ENCODE data around the gene EGLN3.

Gene EGLN3

DNA sequence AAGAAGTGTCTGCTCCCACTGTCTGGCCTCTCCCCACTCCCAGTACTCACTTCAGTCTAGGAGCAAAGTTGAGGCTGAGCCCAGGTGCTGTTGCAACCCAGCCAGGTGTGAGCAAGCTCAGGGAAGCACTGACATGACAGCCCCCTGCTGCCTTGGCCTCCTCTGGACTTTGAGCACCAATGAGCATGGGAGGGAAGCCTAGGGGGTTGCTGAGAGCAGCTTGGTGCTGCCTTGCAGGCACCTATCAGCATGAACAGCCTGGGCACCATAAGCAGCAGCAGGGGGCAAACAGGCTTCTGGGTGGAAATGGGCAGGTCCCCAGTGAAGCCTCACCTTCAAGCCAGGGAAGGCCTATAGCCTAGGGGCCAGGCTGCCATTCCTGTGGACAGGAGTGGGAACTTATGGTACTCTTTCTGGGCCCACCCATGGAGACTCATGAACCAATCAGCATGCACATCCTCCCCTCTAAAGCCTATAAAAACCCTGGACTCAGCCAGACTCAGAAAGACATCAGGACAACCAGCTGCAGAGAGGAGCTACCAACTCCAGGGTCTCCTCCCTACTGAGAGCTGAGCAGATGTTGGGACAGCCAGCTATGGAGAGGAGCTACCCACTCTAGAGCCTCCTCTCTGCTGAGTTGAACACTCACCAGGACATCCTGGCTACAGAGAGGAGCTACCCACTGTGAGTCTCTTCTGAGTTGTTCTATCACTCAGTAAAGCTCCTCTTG is 49.3 kb downstream of the EGLN3 start:
- Histone ChIP-seq H3K36me3 (ENCODE audit: control insufficient read depth, insufficient read depth, low read length) (no peaks in the 10 kb centered on the region), H3K79me2 (no peaks in the 10 kb centered on the region), H3K4me3 (ENCODE audit: low read depth, low read length) (no peak overlapping the region), H3K4me1 (no peaks in the 10 kb centered on the region), H3K4me2 (ENCODE audit: low read length) (no peak overlapping the region), H3K27me3 (ENCODE audit: control insufficient read depth, insufficient read depth, low read length) (no peaks in the 10 kb centered on the region), H2AFZ (no peak overlapping the region), H3K27ac (no peak overlapping the region), H3K9me3 (ENCODE audit: control insufficient read depth, low read length) (no peaks in the 10 kb centered on the region), H3K9ac (no peak overlapping the region)
- no peak for TF ChIP-seq CTCF (IDR thresholded peaks at IDR 0.05)

DNA sequence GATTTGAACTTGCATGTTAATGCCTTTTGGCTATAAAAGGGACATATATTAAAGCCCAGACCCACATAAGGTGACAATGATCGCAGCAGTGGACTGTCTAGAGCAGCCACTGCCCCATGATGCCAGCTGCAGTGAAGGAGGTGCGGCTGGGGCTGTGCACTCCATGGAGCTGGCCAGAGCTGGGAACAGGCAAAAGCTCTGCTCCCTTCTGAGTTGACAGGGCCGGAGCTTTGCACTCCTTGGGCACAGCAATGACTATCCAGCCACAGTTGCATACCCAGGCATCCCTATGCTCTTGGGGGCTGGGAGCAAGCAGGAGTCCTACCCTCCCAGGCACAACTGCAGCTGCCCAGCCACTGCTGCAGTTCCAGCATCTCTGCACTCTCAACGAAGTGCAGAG is 50.2 kb downstream of the EGLN3 start:
- Histone ChIP-seq H3K4me2 (ENCODE audit: low read length) (no peak overlapping the region), H3K4me1 (no peaks in the 10 kb centered on the region), H3K4me3 (ENCODE audit: low read depth, low read length) (no peak overlapping the region), H3K36me3 (ENCODE audit: control insufficient read depth, insufficient read depth, low read length) (no peaks in the 10 kb centered on the region), H3K27ac (no peak overlapping the region), H3K9ac (no peak overlapping the region), H3K9me3 (ENCODE audit: control insufficient read depth, low read length) (no peaks in the 10 kb centered on the region), H3K79me2 (no peaks in the 10 kb centered on the region), H2AFZ (no peak overlapping the region), H3K27me3 (ENCODE audit: control insufficient read depth, insufficient read depth, low read length) (no peaks in the 10 kb centered on the region)
- TF ChIP-seq CTCF (IDR thresholded peaks at IDR 0.05), result no peak

DNA sequence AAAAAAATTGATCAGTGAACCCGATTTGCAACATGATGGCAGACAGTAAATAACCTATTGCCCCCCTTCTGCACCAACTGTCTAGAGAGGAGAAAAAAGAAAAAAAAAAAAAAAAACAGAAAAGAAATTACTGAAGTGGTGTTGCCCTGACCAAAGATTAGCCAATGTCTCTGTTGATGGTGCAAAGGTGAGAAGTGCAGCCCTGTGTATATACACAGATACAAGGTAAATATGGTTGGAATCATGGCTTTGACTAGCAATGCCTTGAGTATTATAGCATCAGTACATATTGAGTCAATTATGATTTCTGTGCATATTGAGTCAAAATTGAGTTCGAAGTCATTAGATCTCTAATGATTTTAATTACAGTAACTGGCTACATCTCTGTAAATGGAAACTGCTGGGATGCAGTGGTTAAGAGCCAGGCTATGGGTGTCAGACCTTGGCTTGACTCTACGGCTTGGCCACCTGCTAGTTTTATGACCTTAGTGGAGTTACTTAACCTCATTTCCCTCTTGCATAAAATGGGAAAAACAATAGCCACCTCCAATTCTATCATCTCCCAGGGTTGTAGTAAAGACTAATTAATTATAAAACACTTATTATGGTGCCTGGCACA is 51.0 kb downstream of the EGLN3 start:
- H3K36me3 ChIP-seq (ENCODE audit: control insufficient read depth, insufficient read depth, low read length), result no peaks in the 10 kb centered on the region
- H3K27me3 ChIP-seq (ENCODE audit: control insufficient read depth, insufficient read depth, low read length), result no peaks in the 10 kb centered on the region
- no peaks in the 10 kb centered on the region for H3K79me2 ChIP-seq
- H3K4me2 ChIP-seq (ENCODE audit: low read length), result no peak overlapping the region
- H3K9ac ChIP-seq, result no peak overlapping the region
- no peaks in the 10 kb centered on the region for H3K9me3 ChIP-seq (ENCODE audit: control insufficient read depth, low read length)
- no peak for TF ChIP-seq CTCF (IDR thresholded peaks at IDR 0.05)
- H2AFZ ChIP-seq, result no peak overlapping the region
- H3K4me3 ChIP-seq (ENCODE audit: low read depth, low read length), result no peak overlapping the region
- no peaks in the 10 kb centered on the region for H3K4me1 ChIP-seq
- H3K27ac ChIP-seq, result no peak overlapping the region

DNA sequence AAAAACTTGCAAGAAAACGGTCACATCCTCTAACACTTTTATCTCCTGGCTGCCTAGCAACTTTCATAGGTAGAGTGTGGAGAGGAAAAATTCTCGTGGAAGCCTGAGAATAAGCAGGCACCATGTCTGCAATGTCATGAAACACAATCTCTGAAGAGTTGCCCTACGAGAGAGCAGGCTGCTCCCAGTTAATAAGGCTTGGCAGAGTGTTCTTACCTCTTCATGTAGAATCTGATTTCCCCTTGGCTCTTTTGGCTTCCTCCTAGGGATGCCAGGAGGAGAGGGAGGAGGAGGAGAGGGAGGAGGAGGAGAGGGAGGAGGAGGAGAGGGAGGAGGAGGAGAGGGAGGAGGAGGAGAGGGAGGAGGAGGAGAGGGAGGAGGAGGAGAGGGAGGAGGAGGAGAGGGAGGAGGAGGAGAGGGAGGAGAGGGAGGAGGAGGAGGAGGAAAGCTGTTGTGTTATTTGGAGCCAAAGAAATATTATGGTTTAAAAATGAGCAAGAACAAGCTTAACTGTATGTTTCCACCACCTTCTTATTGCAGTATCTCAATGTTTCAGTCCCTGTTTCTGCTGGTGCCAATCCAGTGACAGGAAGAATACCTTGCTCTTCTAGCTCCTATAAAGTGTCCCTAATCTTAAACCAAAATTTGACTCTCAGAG is 52.9 kb downstream of the EGLN3 start:
- H3K9ac ChIP-seq, result no peak overlapping the region
- no peaks in the 10 kb centered on the region for H3K27me3 ChIP-seq (ENCODE audit: control insufficient read depth, insufficient read depth, low read length)
- no peaks in the 10 kb centered on the region for H3K4me1 ChIP-seq
- no peak overlapping the region for H2AFZ ChIP-seq
- H3K27ac ChIP-seq, result no peak overlapping the region
- no peaks in the 10 kb centered on the region for H3K79me2 ChIP-seq
- no peak for TF ChIP-seq CTCF (IDR thresholded peaks at IDR 0.05)
- no peak overlapping the region for H3K4me2 ChIP-seq (ENCODE audit: low read length)
- no peaks in the 10 kb centered on the region for H3K9me3 ChIP-seq (ENCODE audit: control insufficient read depth, low read length)
- H3K36me3 ChIP-seq (ENCODE audit: control insufficient read depth, insufficient read depth, low read length), result no peaks in the 10 kb centered on the region
- H3K4me3 ChIP-seq (ENCODE audit: low read depth, low read length), result no peak overlapping the region
